ENCODE data around the gene MMP7.

MMP7 gene

GRCh38 chr11:102471474-102471873 lies 59.1 kb downstream of the MMP7 start:
- peaks cover 55% of the 10 kb centered on the region for H3K4me1 Mint-ChIP-seq
- no peaks in the 10 kb centered on the region for H3K36me3 Mint-ChIP-seq
- H3K27me3 Mint-ChIP-seq, result peaks cover 9% of the 10 kb centered on the region
- no peaks in the 10 kb centered on the region for H3K9me3 Mint-ChIP-seq
- no peak overlapping the region for H3K27ac Mint-ChIP-seq
- no peak for ATAC-seq
- no peak overlapping the region for H3K4me3 Mint-ChIP-seq
